Measurements from ENCODE around the gene RTN4. TPM values are rescaled to one million over a fixed set of nuclear protein-coding genes. Genes with fewer than 3 reads are reported as not detected.

Gene RTN4
- total RNA-seq, 1 experiment from 2014 or later: 342 TPM

GRCh38 chr2:55014962-55015939 is 35.0 kb downstream of the RTN4 start:
- peak overlapping the region; percentile 35 for H3K27ac ChIP-seq
- H3K9me3 ChIP-seq (ENCODE audit: insufficient read depth, low read depth): no peaks in the 10 kb centered on the region
- intact Hi-C loops (cut with micrococcal nuclease; ENCODE audit: unreplicated experiment): loop anchor here (1.0 to 10.0 kb wide), 6 partner anchors 35 to 417 kb away; partner anchors contain the start of genes CLHC1, RPS27A and RTN4
- POLR2A ChIA-PET (ENCODE audit: unreplicated experiment): interaction anchor here (0.7 to 0.8 kb wide), 3 partner anchors 35 to 574 kb away, joined by 3 to 4 read pairs (median 4); no protein-coding TSS in a partner anchor
- CTCF ChIA-PET: interaction anchor here (0.5 to 0.6 kb wide), 4 partner anchors 153 to 757 kb away, joined by 3 to 6 read pairs (median 4); no protein-coding TSS in a partner anchor
- H3F3A ChIP-seq (ENCODE audit: insufficient read depth, low read depth): peaks cover 97% of the 10 kb centered on the region
- H3K4me2 ChIP-seq: peak overlapping the region; percentile 31
- H4K20me1 ChIP-seq (ENCODE audit: insufficient read depth): peaks cover 100% of the 10 kb centered on the region
- H3K27me3 ChIP-seq (ENCODE audit: insufficient read depth, low read depth): no peaks in the 10 kb centered on the region
- peaks cover 100% of the 10 kb centered on the region for H3K79me2 ChIP-seq (ENCODE audit: low read depth)
- peak overlapping the region; percentile 9 for H3K4me3 ChIP-seq
- H3K9me2 ChIP-seq (ENCODE audit: insufficient read depth): no peaks in the 10 kb centered on the region
- peaks cover 47% of the 10 kb centered on the region for H3K36me3 ChIP-seq (ENCODE audit: low read depth)
- peak; percentile 83 for TF ChIP-seq CTCF (conservative IDR thresholded peaks at IDR 0.05)
- TF ChIP-seq EZH2 (IDR thresholded peaks at IDR 0.05; ENCODE audit: low read depth): no peak
- no peak overlapping the region for H2AFZ ChIP-seq
- DNase-seq: peak; percentile 40 to 76
- no TSS peak for BruUV-seq (replicated peaks)
- H3K4me1 ChIP-seq (replicated peaks; ENCODE audit: insufficient read depth): peaks cover 89% of the 10 kb centered on the region

- TF ChIP-seq EZH2 (IDR thresholded peaks at IDR 0.05; ENCODE audit: low read depth) (no peak), CTCF (conservative IDR thresholded peaks at IDR 0.05) (no peak)
- H3K4me2 ChIP-seq: peak overlapping the region; percentile 15; the same call in 1 of the 2 replicates
- peak overlapping the region; percentile 23; the same call in 1 of the 2 replicates for H3K27ac ChIP-seq
Observed at GRCh38 chr2:55013936-55014335, 36.3 kb downstream of the RTN4 start.

GRCh38 chr2:55012672-55013484 is 37.4 kb downstream of the RTN4 start:
- Histone ChIP-seq H3K27ac (peak overlapping the region; percentile 26), H3K9me2 (ENCODE audit: insufficient read depth) (no peaks in the 10 kb centered on the region), H3K27me3 (ENCODE audit: insufficient read depth, low read depth) (no peaks in the 10 kb centered on the region), H3K4me1 (replicated peaks; ENCODE audit: insufficient read depth) (peaks cover 96% of the 10 kb centered on the region), H3K9me3 (ENCODE audit: insufficient read depth, low read depth) (no peaks in the 10 kb centered on the region; the same call in 1 of the 2 replicates), H2AFZ (no peak overlapping the region), H4K20me1 (ENCODE audit: insufficient read depth) (peaks cover 100% of the 10 kb centered on the region), H3F3A (ENCODE audit: insufficient read depth, low read depth) (peaks cover 97% of the 10 kb centered on the region), H3K79me2 (ENCODE audit: low read depth) (peaks cover 100% of the 10 kb centered on the region), H3K4me3 (no peak overlapping the region), H3K4me2 (peak overlapping the region; percentile 1; the same call in 1 of the 2 replicates), H3K36me3 (ENCODE audit: low read depth) (peaks cover 36% of the 10 kb centered on the region)
- BruUV-seq (replicated peaks): no TSS peak
- DNase-seq: no peak
- CTCF ChIA-PET: no interaction called here
- TF ChIP-seq CTCF (conservative IDR thresholded peaks at IDR 0.05) (no peak), EZH2 (IDR thresholded peaks at IDR 0.05; ENCODE audit: low read depth) (no peak)
- POLR2A ChIA-PET (ENCODE audit: unreplicated experiment): no interaction called here
- intact Hi-C loops (cut with micrococcal nuclease; ENCODE audit: unreplicated experiment): loop anchor here (10.0 kb wide), 1 partner anchor 108 kb away; no protein-coding TSS in a partner anchor

More at GRCh38 chr2:55013936-55014335, 36.3 kb downstream of the RTN4 start:
- Histone ChIP-seq H4K20me1 (ENCODE audit: insufficient read depth) (peaks cover 100% of the 10 kb centered on the region), H3K36me3 (ENCODE audit: low read depth) (peaks cover 46% of the 10 kb centered on the region), H3K27me3 (ENCODE audit: insufficient read depth, low read depth) (no peaks in the 10 kb centered on the region), H3K9me2 (ENCODE audit: insufficient read depth) (no peaks in the 10 kb centered on the region), H2AFZ (no peak overlapping the region), H3K4me3 (no peak overlapping the region), H3K4me1 (replicated peaks; ENCODE audit: insufficient read depth) (peaks cover 92% of the 10 kb centered on the region), H3K79me2 (ENCODE audit: low read depth) (peaks cover 100% of the 10 kb centered on the region), H3F3A (ENCODE audit: insufficient read depth, low read depth) (peaks cover 97% of the 10 kb centered on the region), H3K9me3 (ENCODE audit: insufficient read depth, low read depth) (no peaks in the 10 kb centered on the region; the same call in 1 of the 2 replicates)
- POLR2A ChIA-PET (ENCODE audit: unreplicated experiment): interaction anchor here (0.6 to 0.8 kb wide), 2 partner anchors 16 to 41 kb away, joined by 8 to 9 read pairs; no protein-coding TSS in a partner anchor
- CTCF ChIA-PET: no interaction called here
- intact Hi-C loops (cut with micrococcal nuclease; ENCODE audit: unreplicated experiment): loop anchor here (10.0 kb wide), 1 partner anchor 109 kb away; no protein-coding TSS in a partner anchor
- no peak for DNase-seq
- no TSS peak for BruUV-seq (replicated peaks)

Data from PC-9 (cell line).